ENCODE measurements around the gene DPPA2. TPM values are rescaled to one million over a fixed set of nuclear protein-coding genes. Genes with fewer than 3 reads are reported as not detected.

Gene DPPA2
- not detected in 5 replicates for total RNA-seq (2022; extraction: Qiagen RNA extraction; ENCODE audit: low read depth)

GRCh38 chr3:109316162-109316730 is at the start of gene DPPA2:
Gene DPPA2 (minus strand): TSS chr3:109316517. CDS start chr3:109314542, 1,975 bp downstream.

GRCh38 chr3:109337393-109337792 is 21.1 kb upstream of the DPPA2 start, which contains the start of gene DPPA4:
Gene DPPA4 (minus strand): TSS chr3:109337546. CDS start chr3:109337517, 29 bp downstream.

Other genes starting within 250 kb of the DPPA2 start
- not detected in 5 replicates for gene MORC1, start 198.4 kb downstream of the DPPA2 start, total RNA-seq (2022; extraction: Qiagen RNA extraction; ENCODE audit: low read depth)
- not detected in 5 replicates for gene C3orf85, start 179.8 kb downstream of the DPPA2 start, total RNA-seq (2022; extraction: Qiagen RNA extraction; ENCODE audit: low read depth)
- gene DPPA4, start 21.0 kb upstream of the DPPA2 start, total RNA-seq (2022; extraction: Qiagen RNA extraction; ENCODE audit: low read depth), result not detected in 5 replicates

All from A549 treated with DMSO at 1 μM for 4 hours (cell line).